MCF 10A (cell line): ENCODE measurements around the gene NEMP1. TPM values are rescaled to one million over a fixed set of nuclear protein-coding genes. Genes with fewer than 3 reads are reported as not detected.
A peak's percentile ranks its signal among the peaks of the same experiment; 100 is the strongest.

Experiments used
- BruUV-seq: library from RNA; stranded (reverse); fragments of 400-500 nt; replicated peaks from 2 replicates; lab custom pipeline; 2021; lab: Mats Ljungman, UMichigan
- CTCF ChIA-PET: fragments of 300-600 bp; sonication (Branson Sonifier 250); formaldehyde crosslinking; extraction: SDS; loops from one replicate; lab custom pipeline; 2021; ENCODE audit warnings: antibody characterized with exemption, inconsistent platforms; lab: Yijun Ruan, JAX
- POLR2A ChIA-PET: fragments of 300-600, 350-650 bp; sonication (Branson Sonifier 250); formaldehyde crosslinking; extraction: SDS; loops from one replicate; lab custom pipeline; 2020; ENCODE audit warnings: antibody characterized with exemption, inconsistent platforms; lab: Yijun Ruan, JAX
- DNase-seq: peaks from one replicate; pipeline ENCODE4 v3.0.0-alpha.2; 2018; ENCODE audit not compliant: unreplicated experiment
- H3K27ac Mint-ChIP-seq: one replicate; pipeline ENCODE4 v1.8.0; 2022; ENCODE audit warnings: mild to moderate bottlenecking, low read depth, mixed read lengths; ENCODE audit not compliant: unreplicated experiment
- H3K27me3 Mint-ChIP-seq: one replicate; pipeline ENCODE4 v1.8.0; 2022; ENCODE audit warnings: mixed read lengths; ENCODE audit not compliant: insufficient read depth, unreplicated experiment
- H3K36me3 Mint-ChIP-seq: one replicate; pipeline ENCODE4 v1.8.0; 2022; ENCODE audit warnings: mild to moderate bottlenecking, moderate library complexity, mixed read lengths; ENCODE audit not compliant: insufficient read depth, unreplicated experiment
- H3K4me1 Mint-ChIP-seq: one replicate; pipeline ENCODE4 v1.8.0; 2022; ENCODE audit warnings: mixed read lengths; ENCODE audit not compliant: insufficient read depth, unreplicated experiment
- H3K4me3 Mint-ChIP-seq: one replicate; pipeline ENCODE4 v1.8.0; 2022; ENCODE audit warnings: mild to moderate bottlenecking, moderate library complexity, mixed read lengths; ENCODE audit not compliant: unreplicated experiment
- H3K9me3 Mint-ChIP-seq: one replicate; pipeline ENCODE4 v1.8.0; 2022; ENCODE audit warnings: mixed read lengths; ENCODE audit not compliant: unreplicated experiment
- intact Hi-C: fragments of 100-400 bp; cut with micrococcal nuclease; formaldehyde crosslinking; loops from 2 replicates; pipeline ENCODE4 v1.14.1; 2022
- total RNA-seq: library from RNA; stranded (reverse); gene quantifications from 2 replicates; pipeline ENCODE4 v1.2.3, GENCODE V29; 2022
- TF ChIP-seq, protein P1 (sequence below): fragments of 200-600 bp; IDR thresholded peaks from one replicate; pipeline ENCODE4 v1.8.0; 2022; ENCODE audit warnings: antibody characterized with exemption, mild to moderate bottlenecking; ENCODE audit not compliant: unreplicated experiment

Gene NEMP1
- total RNA-seq, 1 experiment from 2014 or later = 17.5 TPM

DNA sequence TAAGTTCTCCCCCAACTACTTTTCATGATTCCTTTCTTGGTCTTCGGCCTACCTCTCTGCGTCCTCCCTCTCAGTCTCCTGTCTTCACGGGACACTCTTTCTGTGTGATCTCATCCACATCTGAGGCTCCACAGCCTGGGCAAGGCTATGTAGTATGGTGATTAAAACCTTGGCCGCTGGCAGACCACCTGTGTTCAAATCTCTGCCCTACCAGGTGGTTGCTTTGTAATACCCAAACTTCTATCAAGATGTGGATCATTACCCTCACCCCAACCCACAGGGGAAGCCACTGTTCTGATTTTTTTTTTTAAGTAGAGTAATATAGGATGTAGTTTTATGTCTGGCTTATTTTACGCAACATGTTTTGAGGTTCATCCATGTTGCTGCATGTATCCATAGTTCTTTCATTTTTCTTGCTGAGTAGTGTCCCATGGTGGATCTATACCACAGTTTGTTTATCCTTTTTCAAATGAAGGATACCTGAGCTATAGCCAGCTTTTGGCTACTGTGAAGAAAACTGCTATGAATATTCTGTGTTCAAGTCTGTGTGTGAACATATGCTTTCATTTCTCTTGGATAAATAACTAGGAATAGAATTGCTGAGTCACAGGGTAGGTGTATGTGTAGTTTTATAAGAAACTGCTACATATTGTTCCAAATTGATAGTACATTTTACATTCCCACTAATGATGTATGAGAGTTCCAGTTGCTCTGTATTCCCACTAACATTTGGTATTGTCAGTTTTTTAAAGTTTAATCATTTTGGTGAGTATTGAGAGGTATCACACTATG, 40.9 kb upstream of the NEMP1 start:
- H3K36me3 Mint-ChIP-seq = no peaks in the 10 kb centered on the region
- H3K4me3 Mint-ChIP-seq = no peak overlapping the region
- H3K27ac Mint-ChIP-seq = peak overlapping the region; percentile 3
- ChIA-PET POLR2A (no interaction called here), CTCF (interaction anchor here (0.7 to 19.4 kb wide), 7 partner anchors 7 to 125 kb away, joined by 3 to 530 read pairs (median 9); partner anchors contain the start of gene STAT6)
- TF ChIP-seq, protein P1, sequence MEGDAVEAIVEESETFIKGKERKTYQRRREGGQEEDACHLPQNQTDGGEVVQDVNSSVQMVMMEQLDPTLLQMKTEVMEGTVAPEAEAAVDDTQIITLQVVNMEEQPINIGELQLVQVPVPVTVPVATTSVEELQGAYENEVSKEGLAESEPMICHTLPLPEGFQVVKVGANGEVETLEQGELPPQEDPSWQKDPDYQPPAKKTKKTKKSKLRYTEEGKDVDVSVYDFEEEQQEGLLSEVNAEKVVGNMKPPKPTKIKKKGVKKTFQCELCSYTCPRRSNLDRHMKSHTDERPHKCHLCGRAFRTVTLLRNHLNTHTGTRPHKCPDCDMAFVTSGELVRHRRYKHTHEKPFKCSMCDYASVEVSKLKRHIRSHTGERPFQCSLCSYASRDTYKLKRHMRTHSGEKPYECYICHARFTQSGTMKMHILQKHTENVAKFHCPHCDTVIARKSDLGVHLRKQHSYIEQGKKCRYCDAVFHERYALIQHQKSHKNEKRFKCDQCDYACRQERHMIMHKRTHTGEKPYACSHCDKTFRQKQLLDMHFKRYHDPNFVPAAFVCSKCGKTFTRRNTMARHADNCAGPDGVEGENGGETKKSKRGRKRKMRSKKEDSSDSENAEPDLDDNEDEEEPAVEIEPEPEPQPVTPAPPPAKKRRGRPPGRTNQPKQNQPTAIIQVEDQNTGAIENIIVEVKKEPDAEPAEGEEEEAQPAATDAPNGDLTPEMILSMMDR = no peak
- peaks cover 18% of the 10 kb centered on the region for H3K4me1 Mint-ChIP-seq
- no peaks in the 10 kb centered on the region for H3K9me3 Mint-ChIP-seq
- DNase-seq = no peak
- intact Hi-C loops = no loop called here
- H3K27me3 Mint-ChIP-seq = no peaks in the 10 kb centered on the region
- no TSS peak for BruUV-seq

DNA sequence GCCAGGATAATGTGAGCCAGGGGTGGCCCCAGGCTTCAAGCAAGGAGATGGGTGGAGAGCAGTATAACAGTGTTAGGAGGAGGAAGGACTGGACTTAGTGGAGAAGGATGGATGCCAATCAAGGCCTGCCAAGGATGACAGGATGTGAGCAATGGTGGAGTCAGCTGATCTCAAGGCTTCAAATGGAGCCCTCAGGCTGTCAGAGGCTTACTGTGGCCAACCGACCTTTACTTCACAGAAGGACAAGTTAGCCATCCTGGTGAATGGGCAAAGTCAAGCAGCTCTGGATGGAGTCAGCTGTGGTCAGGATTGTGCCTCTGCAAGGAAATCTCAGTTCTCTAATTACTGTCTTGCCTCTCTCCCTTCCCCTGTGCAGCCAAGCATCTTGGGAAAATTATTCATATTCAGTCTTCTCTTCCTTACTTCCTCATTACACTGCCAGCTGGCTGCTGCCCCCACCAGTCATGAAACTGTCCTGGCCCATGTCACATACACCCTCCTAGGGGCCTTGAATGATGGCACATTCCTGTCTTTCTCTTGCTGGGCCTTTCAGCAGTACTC, 40.2 kb upstream of the NEMP1 start:
- H3K4me1 Mint-ChIP-seq = peaks cover 18% of the 10 kb centered on the region
- no peak overlapping the region for H3K4me3 Mint-ChIP-seq
- peak overlapping the region; percentile 3 for H3K27ac Mint-ChIP-seq
- H3K9me3 Mint-ChIP-seq = no peaks in the 10 kb centered on the region
- H3K27me3 Mint-ChIP-seq = no peaks in the 10 kb centered on the region
- DNase-seq = peak; percentile 68
- intact Hi-C loops = no loop called here
- no peaks in the 10 kb centered on the region for H3K36me3 Mint-ChIP-seq
- TF ChIP-seq, protein P1 = no peak
- CTCF ChIA-PET = interaction anchor here (1.0 to 19.4 kb wide), 4 partner anchors 8 to 124 kb away, joined by 3 to 530 read pairs (median 7); no protein-coding TSS in a partner anchor
- no TSS peak for BruUV-seq
- POLR2A ChIA-PET = interaction anchor here (1.3 kb wide), 1 partner anchor 57 kb away, joined by 7 read pairs; no protein-coding TSS in a partner anchor

DNA sequence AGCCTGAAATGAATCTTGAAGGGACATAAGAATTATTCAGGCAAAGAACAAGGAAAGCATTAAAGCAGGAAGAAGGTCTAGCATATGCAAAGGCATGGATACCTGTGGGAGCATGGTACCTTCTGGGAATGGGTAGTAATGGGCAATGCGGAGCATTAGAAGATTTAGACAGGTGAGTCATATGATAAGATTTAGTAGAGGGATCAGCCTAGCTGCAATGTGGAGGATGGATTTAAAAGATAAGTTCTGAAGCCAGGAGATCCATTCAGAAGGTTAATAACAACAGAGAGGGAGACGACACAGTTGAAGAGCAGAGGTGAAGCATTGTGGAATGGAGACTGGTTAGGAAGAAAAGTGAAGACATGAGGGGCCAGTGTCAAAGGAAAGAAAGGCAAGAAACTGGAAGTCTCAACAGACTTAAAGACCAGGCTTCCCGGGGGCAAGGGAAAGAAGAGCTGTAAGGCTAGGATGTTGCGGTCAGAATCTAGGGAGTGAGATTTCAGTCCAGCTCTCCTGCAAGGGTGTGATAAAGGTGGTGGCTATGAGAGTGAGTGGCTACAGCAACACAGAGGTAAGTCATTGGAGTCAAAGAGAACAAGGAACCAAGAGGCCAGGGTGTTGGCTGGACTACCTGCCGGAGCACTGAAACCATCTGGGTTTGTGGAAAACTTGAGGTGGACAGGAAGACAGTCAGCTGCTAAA, 38.1 kb upstream of the NEMP1 start:
- ChIA-PET POLR2A (interaction anchor here (1.0 to 1.5 kb wide), 2 partner anchors 29 to 59 kb away, joined by 3 to 4 read pairs; no protein-coding TSS in a partner anchor), CTCF (interaction anchor here (0.7 to 19.4 kb wide), 8 partner anchors 7 to 97 kb away, joined by 3 to 530 read pairs (median 6); no protein-coding TSS in a partner anchor)
- no peaks in the 10 kb centered on the region for H3K27me3 Mint-ChIP-seq
- no TSS peak for BruUV-seq
- no peak for DNase-seq
- H3K4me3 Mint-ChIP-seq = no peak overlapping the region
- H3K36me3 Mint-ChIP-seq = peaks cover 8% of the 10 kb centered on the region
- TF ChIP-seq, protein P1 = no peak
- intact Hi-C loops = no loop called here
- no peaks in the 10 kb centered on the region for H3K9me3 Mint-ChIP-seq
- H3K27ac Mint-ChIP-seq = no peak overlapping the region
- H3K4me1 Mint-ChIP-seq = peaks cover 34% of the 10 kb centered on the region
